Stromal cell of bone marrow (primary cell): Measurements from ENCODE around the gene GAS2L2.
"Not testable (repeated sequence)": the region's sequence is repeated elsewhere in the genome, so short reads cannot be mapped to it uniquely, and the experiment has no call there.

ENCODE experiments used
- DNase-seq: peaks from one replicate; pipeline ENCODE4 v3.0.0-alpha.2; 2012; ENCODE audit warnings: low read depth

GAS2L2 gene

GRCh38 chr17:35727635-35728034 lies 25.4 kb downstream of the GAS2L2 start:
- DNase-seq = no peak

- no peak for DNase-seq
These were observed 26.0 kb downstream of the GAS2L2 start for GRCh38 chr17:35726953-35727460.

- DNase-seq = peak; percentile 76
These were observed 26.7 kb downstream of the GAS2L2 start for GRCh38 chr17:35726127-35726952.

- DNase-seq = no peak
These were observed 27.3 kb downstream of the GAS2L2 start for GRCh38 chr17:35725802-35726126.

- DNase-seq = no peak
These were observed 28.0 kb downstream of the GAS2L2 start for GRCh38 chr17:35725058-35725457.

- no peak for DNase-seq
These were observed 29.3 kb downstream of the GAS2L2 start for GRCh38 chr17:35723735-35724134.

GRCh38 chr17:35717475-35717874 lies 35.6 kb downstream of the GAS2L2 start:
- no peak for DNase-seq

- no peak for DNase-seq
These were observed 36.1 kb downstream of the GAS2L2 start for GRCh38 chr17:35716897-35717465.

- DNase-seq = no peak
These were observed 36.9 kb downstream of the GAS2L2 start for GRCh38 chr17:35716173-35716572.

GRCh38 chr17:35715416-35715815 lies 37.6 kb downstream of the GAS2L2 start:
- DNase-seq = no peak

- no peak for DNase-seq
These were observed 38.1 kb downstream of the GAS2L2 start for GRCh38 chr17:35714988-35715387.

- DNase-seq = peak; percentile 95
These were observed 39.8 kb downstream of the GAS2L2 start for GRCh38 chr17:35713069-35713728.

- no peak for DNase-seq
These were observed 42.1 kb downstream of the GAS2L2 start for GRCh38 chr17:35710950-35711349.

- DNase-seq = no peak
These were observed 43.2 kb downstream of the GAS2L2 start for GRCh38 chr17:35709874-35710273.

GRCh38 chr17:35708951-35709350 lies 44.1 kb downstream of the GAS2L2 start:
- no peak for DNase-seq

GRCh38 chr17:35708149-35708548 lies 44.9 kb downstream of the GAS2L2 start:
- no peak for DNase-seq

- DNase-seq = no peak
These were observed 47.3 kb downstream of the GAS2L2 start for GRCh38 chr17:35705705-35706104.

- DNase-seq = no peak
These were observed 47.8 kb downstream of the GAS2L2 start for GRCh38 chr17:35705230-35705629.

GRCh38 chr17:35703308-35703707 lies 49.7 kb downstream of the GAS2L2 start:
- DNase-seq = not testable (repeated sequence)

GRCh38 chr17:35701491-35701890 lies 51.5 kb downstream of the GAS2L2 start:
- DNase-seq = no peak

- peak; percentile 25 for DNase-seq
These were observed 52.9 kb downstream of the GAS2L2 start for GRCh38 chr17:35700150-35700549.

GRCh38 chr17:35698800-35699199 lies 54.2 kb downstream of the GAS2L2 start:
- no peak for DNase-seq

GRCh38 chr17:35695613-35696012 lies 57.4 kb downstream of the GAS2L2 start:
- no peak for DNase-seq
